ENCODE measurements around the gene MYOF.

DNA sequence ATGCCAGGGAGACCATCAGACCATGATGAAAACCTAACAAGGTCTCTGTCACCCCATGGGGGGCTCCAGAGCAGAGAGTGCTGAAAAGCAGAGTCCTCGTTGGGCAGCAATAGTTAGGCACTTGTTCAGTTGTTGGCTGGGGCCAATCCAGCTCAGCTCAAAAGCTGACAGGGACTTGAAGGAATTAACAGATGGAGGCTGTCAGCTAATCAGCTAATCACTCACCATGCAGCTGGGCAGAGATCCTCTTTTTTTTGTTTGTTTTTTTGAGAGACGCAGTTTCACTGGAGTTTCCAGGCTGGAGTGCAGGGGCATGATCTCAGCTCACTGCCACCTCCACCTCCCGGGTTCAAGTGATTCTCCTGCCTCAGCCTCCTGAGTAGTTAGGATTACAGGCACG lies 32.4 kb upstream of the MYOF start:
- TF ChIP-seq, protein P1, sequence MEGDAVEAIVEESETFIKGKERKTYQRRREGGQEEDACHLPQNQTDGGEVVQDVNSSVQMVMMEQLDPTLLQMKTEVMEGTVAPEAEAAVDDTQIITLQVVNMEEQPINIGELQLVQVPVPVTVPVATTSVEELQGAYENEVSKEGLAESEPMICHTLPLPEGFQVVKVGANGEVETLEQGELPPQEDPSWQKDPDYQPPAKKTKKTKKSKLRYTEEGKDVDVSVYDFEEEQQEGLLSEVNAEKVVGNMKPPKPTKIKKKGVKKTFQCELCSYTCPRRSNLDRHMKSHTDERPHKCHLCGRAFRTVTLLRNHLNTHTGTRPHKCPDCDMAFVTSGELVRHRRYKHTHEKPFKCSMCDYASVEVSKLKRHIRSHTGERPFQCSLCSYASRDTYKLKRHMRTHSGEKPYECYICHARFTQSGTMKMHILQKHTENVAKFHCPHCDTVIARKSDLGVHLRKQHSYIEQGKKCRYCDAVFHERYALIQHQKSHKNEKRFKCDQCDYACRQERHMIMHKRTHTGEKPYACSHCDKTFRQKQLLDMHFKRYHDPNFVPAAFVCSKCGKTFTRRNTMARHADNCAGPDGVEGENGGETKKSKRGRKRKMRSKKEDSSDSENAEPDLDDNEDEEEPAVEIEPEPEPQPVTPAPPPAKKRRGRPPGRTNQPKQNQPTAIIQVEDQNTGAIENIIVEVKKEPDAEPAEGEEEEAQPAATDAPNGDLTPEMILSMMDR (IDR thresholded peaks at IDR 0.05 in 4 of 5, conservative IDR thresholded peaks at IDR 0.05 in 1 of 5) = no peak
- TF ChIP-seq POLR2A (IDR thresholded peaks at IDR 0.05) = no peak
